AG04450 (cell line): Measurements from ENCODE around the gene AUTS2. TPM values are rescaled to one million over a fixed set of nuclear protein-coding genes. Genes with fewer than 3 reads are reported as not detected.

Source experiments
- CTCF ChIA-PET: fragments of 300-600, 350-600 bp; formaldehyde crosslinking; extraction: SDS; loops from one replicate; lab custom pipeline; 2022; ENCODE audit warnings: antibody characterized with exemption, inconsistent platforms; lab: Charles Lee
- POLR2A ChIA-PET: fragments of 350-600 bp; formaldehyde crosslinking; extraction: SDS; loops from one replicate; lab custom pipeline; 2021; ENCODE audit warnings: antibody characterized with exemption, inconsistent platforms; lab: Yijun Ruan, JAX
- DNase-seq: peaks from one replicate; pipeline ENCODE4 v3.0.0-alpha.2; 2011; ENCODE audit warnings: low read depth, low spot score
- H3K27ac ChIP-seq: one replicate; pipeline ENCODE4 v1.5.1; 2012; ENCODE audit warnings: low read depth, low read length, control low read depth
- H3K27me3 ChIP-seq: one replicate; pipeline ENCODE4 v1.6.0; 2012; ENCODE audit warnings: low read length; ENCODE audit not compliant: control insufficient read depth, insufficient read depth
- H3K4me3 ChIP-seq: 2 replicates; pipeline ENCODE4 v1.5.1; 2011; ENCODE audit warnings: mild to moderate bottlenecking, low read depth, low read length, control low read depth
- H3K9me3 ChIP-seq: 2 replicates; pipeline ENCODE4 v1.5.1; 2012; ENCODE audit warnings: low read length; ENCODE audit not compliant: control insufficient read depth, insufficient read depth
- CTCF ChIP-seq: IDR thresholded peaks from 2 replicates; pipeline ENCODE4 v1.5.1; 2011; ENCODE audit warnings: low read depth, low read length, control low read depth, inconsistent platforms
- polyA plus RNA-seq: library from polyadenylated mRNA; depleted of rRNA; stranded (reverse); fragments of >200 nt; gene quantifications from 2 replicates; pipeline ENCODE4 v1.2.3, GENCODE V29; 2011

AUTS2 gene
- polyA plus RNA-seq, 1 experiment, result 1.5 TPM

GRCh38 chr7:70630818-70631457, 1032.7 kb downstream of the AUTS2 start:
- no peak for DNase-seq
- Histone ChIP-seq H3K27ac (peak overlapping the region; percentile 47), H3K4me3 (peak overlapping the region; percentile 29), H3K9me3 (no peaks in the 10 kb centered on the region), H3K27me3 (no peaks in the 10 kb centered on the region)
- ChIA-PET POLR2A (no interaction called here), CTCF (no interaction called here)
- TF ChIP-seq CTCF, result no peak

GRCh38 chr7:70631718-70632117, 1033.4 kb downstream of the AUTS2 start:
- ChIA-PET POLR2A (no interaction called here), CTCF (no interaction called here)

DNA sequence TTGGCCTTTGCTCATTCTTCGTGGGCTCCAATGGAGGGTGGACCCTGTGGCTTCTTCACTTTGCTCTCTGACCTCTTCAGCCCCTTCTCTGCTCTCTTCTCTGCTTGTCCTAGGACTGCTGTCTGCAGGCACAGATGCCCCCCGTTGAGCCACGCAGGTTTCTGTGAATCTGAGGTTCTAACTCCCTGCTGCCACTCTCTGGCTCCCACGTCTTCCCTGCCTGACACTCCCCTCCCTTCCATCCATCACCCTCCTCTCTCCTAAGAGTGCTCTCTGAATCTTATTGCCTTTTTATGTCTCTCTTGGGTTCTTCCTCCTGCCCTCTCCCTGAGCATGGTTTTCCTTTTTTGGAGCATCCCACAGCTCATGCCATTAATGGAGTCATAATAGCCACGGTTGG, 1034.1 kb downstream of the AUTS2 start:
- Histone ChIP-seq H3K27ac (no peak overlapping the region), H3K27me3 (no peaks in the 10 kb centered on the region), H3K4me3 (no peak overlapping the region), H3K9me3 (no peaks in the 10 kb centered on the region)
- TF ChIP-seq CTCF, result no peak
- no peak for DNase-seq
- CTCF ChIA-PET, result no interaction called here
- POLR2A ChIA-PET, result no interaction called here

More at GRCh38 chr7:70631718-70632117, 1033.4 kb downstream of the AUTS2 start:
- DNase-seq, result no peak
- Histone ChIP-seq H3K27me3 (no peaks in the 10 kb centered on the region), H3K4me3 (no peak overlapping the region), H3K9me3 (no peaks in the 10 kb centered on the region), H3K27ac (no peak overlapping the region)
- no peak for TF ChIP-seq CTCF

GRCh38 chr7:70634071-70634470, 1035.8 kb downstream of the AUTS2 start:
- no peak overlapping the region for H3K4me3 ChIP-seq
- H3K9me3 ChIP-seq, result no peaks in the 10 kb centered on the region
- no peak overlapping the region for H3K27ac ChIP-seq
- no peak for TF ChIP-seq CTCF
- no peaks in the 10 kb centered on the region for H3K27me3 ChIP-seq
- POLR2A ChIA-PET, result no interaction called here
- CTCF ChIA-PET, result interaction anchor here (1.2 kb wide), 1 partner anchor 64 kb away, joined by 5 read pairs; no protein-coding TSS in a partner anchor
- DNase-seq, result no peak

GRCh38 chr7:70634610-70635068, 1036.4 kb downstream of the AUTS2 start:
- peak; percentile 83 for DNase-seq
- TF ChIP-seq CTCF, result no peak
- ChIA-PET CTCF (interaction anchor here (1.2 kb wide), 1 partner anchor 64 kb away, joined by 5 read pairs; no protein-coding TSS in a partner anchor), POLR2A (no interaction called here)
- Histone ChIP-seq H3K27me3 (no peaks in the 10 kb centered on the region), H3K27ac (peak overlapping the region; percentile 65), H3K9me3 (no peaks in the 10 kb centered on the region), H3K4me3 (no peak overlapping the region)
